Measurements from ENCODE around the gene TP53I13. TPM values are rescaled to one million over a fixed set of nuclear protein-coding genes. Genes with fewer than 3 reads are reported as not detected.
A peak's percentile ranks its signal among the peaks of the same experiment; 100 is the strongest.

The TP53I13 gene
- total RNA-seq, 1 donor from 2014 or later: 40.2 TPM

GRCh38 chr17:29563816-29564215 lies 4.7 kb upstream of the TP53I13 start:
- H3K4me1 Mint-ChIP-seq (ENCODE audit: low read depth): peaks cover 7% of the 10 kb centered on the region
- no peak for DNase-seq (ENCODE audit: low spot score, unreplicated experiment)
- H3K27me3 Mint-ChIP-seq: peaks cover 63% of the 10 kb centered on the region
- H3K9me3 Mint-ChIP-seq (ENCODE audit: low read depth): no peaks in the 10 kb centered on the region
- no peaks in the 10 kb centered on the region for H3K36me3 Mint-ChIP-seq (ENCODE audit: insufficient read depth)
- H3K27ac Mint-ChIP-seq: no peak overlapping the region
- no peak for TF ChIP-seq CTCF (IDR thresholded peaks at IDR 0.05; ENCODE audit: unreplicated experiment)
- H3K4me3 Mint-ChIP-seq (ENCODE audit: low read depth): no peak overlapping the region

- DNase-seq (ENCODE audit: low spot score, unreplicated experiment): no peak
- peak; percentile 28 for TF ChIP-seq CTCF (IDR thresholded peaks at IDR 0.05; ENCODE audit: unreplicated experiment)
- peak overlapping the region; percentile 66 for H3K4me3 Mint-ChIP-seq (ENCODE audit: low read depth)
- H3K27ac Mint-ChIP-seq: peak overlapping the region; percentile 79
- peaks cover 3% of the 10 kb centered on the region for H3K36me3 Mint-ChIP-seq (ENCODE audit: insufficient read depth)
- H3K27me3 Mint-ChIP-seq: peaks cover 50% of the 10 kb centered on the region
- peaks cover 13% of the 10 kb centered on the region for H3K4me1 Mint-ChIP-seq (ENCODE audit: low read depth)
- H3K9me3 Mint-ChIP-seq (ENCODE audit: low read depth): no peaks in the 10 kb centered on the region
Observed at GRCh38 chr17:29565643-29566472, 2.6 kb upstream of the TP53I13 start.

- peaks cover 46% of the 10 kb centered on the region for H3K27me3 Mint-ChIP-seq
Observed at GRCh38 chr17:29566473-29567303, 1.8 kb upstream of the TP53I13 start, which contains the start of gene ABHD15. TSS of gene ABHD15 (minus strand) at chr17:29567037. CDS start at chr17:29566966, 71 bp downstream.

GRCh38 chr17:29567304-29567553 lies 1.3 kb upstream of the TP53I13 start:
- Mint-ChIP-seq H3K9me3 (ENCODE audit: low read depth) (no peaks in the 10 kb centered on the region), H3K27ac (no peak overlapping the region), H3K36me3 (ENCODE audit: insufficient read depth) (peaks cover 3% of the 10 kb centered on the region), H3K4me1 (ENCODE audit: low read depth) (peaks cover 13% of the 10 kb centered on the region), H3K4me3 (ENCODE audit: low read depth) (peak overlapping the region; percentile 88), H3K27me3 (peaks cover 40% of the 10 kb centered on the region)
- DNase-seq (ENCODE audit: low spot score, unreplicated experiment): no peak
- no peak for TF ChIP-seq CTCF (IDR thresholded peaks at IDR 0.05; ENCODE audit: unreplicated experiment)

More at GRCh38 chr17:29566473-29567303, 1.8 kb upstream of the TP53I13 start, which contains the start of gene ABHD15:
- H3K9me3 Mint-ChIP-seq (ENCODE audit: low read depth): no peaks in the 10 kb centered on the region
- peak within 1 kb of the TSS; percentile 88 for H3K4me3 Mint-ChIP-seq (ENCODE audit: low read depth)
- H3K36me3 Mint-ChIP-seq (ENCODE audit: insufficient read depth): peaks cover 3% of the 10 kb centered on the region
- peak; percentile 6 for TF ChIP-seq CTCF (IDR thresholded peaks at IDR 0.05; ENCODE audit: unreplicated experiment)
- peak within 1 kb of the TSS; percentile 88 for H3K27ac Mint-ChIP-seq
- no peak for DNase-seq (ENCODE audit: low spot score, unreplicated experiment)
- peaks cover 13% of the 10 kb centered on the region for H3K4me1 Mint-ChIP-seq (ENCODE audit: low read depth)

- Mint-ChIP-seq H3K36me3 (ENCODE audit: insufficient read depth) (peaks cover 3% of the 10 kb centered on the region), H3K4me1 (ENCODE audit: low read depth) (peaks cover 13% of the 10 kb centered on the region), H3K27me3 (peaks cover 35% of the 10 kb centered on the region), H3K9me3 (ENCODE audit: low read depth) (no peaks in the 10 kb centered on the region), H3K27ac (peak overlapping the region; percentile 88), H3K4me3 (ENCODE audit: low read depth) (peak overlapping the region; percentile 88)
- TF ChIP-seq CTCF (IDR thresholded peaks at IDR 0.05; ENCODE audit: unreplicated experiment): peak; percentile 47
- DNase-seq (ENCODE audit: low spot score, unreplicated experiment): peak; percentile 52
Observed at GRCh38 chr17:29567554-29568330, 759 bp upstream of the TP53I13 start.

Data from progenitor cell of endocrine pancreas (in vitro differentiated cells).